Erythroblast (primary cell): ENCODE results near the gene HS6ST2.

ENCODE experiments used
- DNase-seq, 2 experiments: peaks; one replicate each; lab custom pipeline; 2025; lab: John Stamatoyannopoulos, UW
- GATA1 ChIP-seq: IDR thresholded peaks from 2 replicates; pipeline ENCODE4 v1.6.1; 2011; ENCODE audit warnings: low read depth, mild to moderate bottlenecking, control low read depth, low read length, moderate library complexity
- POLR2A ChIP-seq: IDR thresholded peaks from 2 replicates; pipeline ENCODE4 v1.6.1; 2011; ENCODE audit warnings: mild to moderate bottlenecking, low read length

Gene HS6ST2

DNA sequence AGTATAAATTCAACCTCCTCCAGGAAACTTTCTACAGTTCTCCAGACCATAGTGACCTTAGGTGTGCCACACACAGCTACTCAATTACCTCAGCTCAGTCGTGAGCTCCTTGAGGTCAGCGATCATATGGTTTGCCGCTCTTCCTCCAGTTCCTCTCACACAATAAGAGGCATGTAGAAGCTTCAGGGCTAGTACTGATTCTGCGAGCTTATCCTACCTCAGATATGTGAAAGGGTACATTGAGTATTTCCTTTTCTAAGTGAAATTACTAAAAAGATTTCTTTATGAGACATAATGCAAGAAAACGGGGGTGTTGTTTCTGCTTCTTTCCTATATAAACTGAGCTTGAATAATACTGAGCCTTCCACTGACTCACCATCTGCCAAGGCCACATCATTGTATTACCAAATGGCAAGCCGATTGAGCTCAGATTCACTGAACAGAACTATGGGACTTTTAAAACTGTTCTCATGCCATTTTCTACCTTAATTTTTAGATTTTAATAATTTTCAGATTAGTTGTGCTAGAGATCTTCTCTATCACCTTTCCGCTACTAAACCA is 183.1 kb downstream of the HS6ST2 start:
- TF ChIP-seq POLR2A: no peak
- no peak for TF ChIP-seq GATA1
- no peak for DNase-seq

DNA sequence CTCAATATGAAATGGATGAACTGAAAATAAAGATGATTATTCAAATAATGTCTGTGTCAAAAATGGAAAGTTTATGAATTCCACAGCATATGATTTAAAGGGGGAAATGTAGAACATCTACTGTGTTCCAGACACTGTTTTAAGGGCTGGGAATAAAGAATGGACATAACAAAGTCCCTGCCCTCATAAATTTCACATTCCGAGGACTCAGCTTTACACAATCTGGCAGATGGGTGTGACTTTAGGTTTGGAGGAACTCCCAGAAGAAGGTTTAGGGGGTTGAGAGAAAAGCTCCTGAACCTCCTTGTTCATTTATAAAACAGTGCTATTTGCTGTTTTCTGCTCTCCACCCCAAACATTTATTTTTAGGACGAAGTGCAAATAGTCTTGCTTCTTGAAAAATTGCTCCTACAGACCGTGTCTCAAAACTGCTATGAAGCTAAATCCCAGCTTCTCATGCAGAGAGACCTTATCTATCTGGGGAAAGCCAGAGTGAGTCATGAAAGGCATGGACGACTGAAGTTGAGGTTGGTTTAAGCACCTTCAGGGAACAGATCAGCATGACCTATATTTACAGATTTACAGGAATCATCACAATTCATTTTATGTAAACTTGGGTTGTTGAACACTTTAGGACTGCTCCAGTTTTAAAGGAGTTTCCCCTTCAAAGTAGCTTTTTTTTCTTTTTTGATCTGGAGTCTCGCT is 184.3 kb downstream of the HS6ST2 start:
- TF ChIP-seq POLR2A: no peak
- no peak for TF ChIP-seq GATA1

DNA sequence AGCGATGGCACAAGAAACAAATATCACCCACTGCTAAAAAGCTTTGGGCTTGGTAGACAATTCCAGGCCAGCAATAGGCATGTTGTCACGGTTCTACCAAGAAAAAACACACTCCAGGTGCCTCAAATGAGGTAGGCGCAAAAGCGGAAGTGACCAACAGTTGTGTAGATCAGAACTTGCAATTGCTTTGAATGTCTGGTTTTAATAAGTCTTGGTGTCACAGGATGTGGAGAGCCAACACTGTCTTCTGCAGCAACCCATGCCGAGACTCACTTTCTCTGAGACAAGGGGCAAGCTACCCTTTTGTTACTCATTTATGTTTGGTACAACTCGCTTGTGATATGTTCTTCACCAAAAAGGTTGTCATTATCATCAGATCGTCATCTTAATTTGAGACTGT is 188.8 kb downstream of the HS6ST2 start:
- DNase-seq: no peak
- TF ChIP-seq POLR2A (no peak), GATA1 (no peak)

More for the DNA sequence above, 184.3 kb downstream of the HS6ST2 start:
- DNase-seq: no peak

DNA sequence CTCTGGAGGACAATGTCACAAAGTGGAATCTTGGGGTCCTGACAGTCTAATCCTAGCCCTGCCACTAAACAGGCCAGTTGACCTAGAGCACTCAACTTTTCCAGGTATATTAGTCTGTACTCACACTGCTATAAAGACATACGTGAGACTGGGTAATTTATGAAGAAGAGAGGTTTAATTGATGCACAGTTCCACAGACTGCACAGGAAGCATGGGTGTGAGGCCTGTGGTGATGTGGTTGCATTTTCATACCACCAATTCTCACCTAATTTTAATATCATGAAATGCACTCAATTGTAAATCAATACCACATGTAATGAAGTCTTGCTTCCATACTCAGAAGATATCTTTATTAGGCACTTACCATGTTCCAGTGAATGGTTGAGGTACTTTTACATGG is 192.0 kb downstream of the HS6ST2 start:
- DNase-seq: no peak
- TF ChIP-seq POLR2A (no peak), GATA1 (no peak)

DNA sequence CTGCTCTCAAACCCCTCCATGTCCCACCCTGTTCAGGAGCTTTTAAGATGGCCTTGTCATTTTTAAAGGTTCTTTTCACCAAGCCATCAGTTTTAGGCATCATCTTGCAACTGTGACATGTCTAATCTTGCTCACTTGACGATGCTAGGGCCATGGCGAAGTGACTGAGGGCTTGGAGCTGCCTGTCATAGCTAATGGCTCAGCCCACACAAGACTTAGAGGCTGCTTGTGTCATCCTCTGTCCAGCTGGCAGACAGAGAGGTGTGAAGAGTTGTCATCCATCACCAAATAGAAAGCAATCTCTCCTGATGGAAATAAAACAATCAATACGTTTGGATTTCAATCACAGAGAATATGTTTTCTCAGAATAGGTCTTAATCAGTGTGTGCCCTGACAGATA is 194.9 kb downstream of the HS6ST2 start:
- no peak for DNase-seq
- TF ChIP-seq GATA1 (no peak), POLR2A (no peak)

DNA sequence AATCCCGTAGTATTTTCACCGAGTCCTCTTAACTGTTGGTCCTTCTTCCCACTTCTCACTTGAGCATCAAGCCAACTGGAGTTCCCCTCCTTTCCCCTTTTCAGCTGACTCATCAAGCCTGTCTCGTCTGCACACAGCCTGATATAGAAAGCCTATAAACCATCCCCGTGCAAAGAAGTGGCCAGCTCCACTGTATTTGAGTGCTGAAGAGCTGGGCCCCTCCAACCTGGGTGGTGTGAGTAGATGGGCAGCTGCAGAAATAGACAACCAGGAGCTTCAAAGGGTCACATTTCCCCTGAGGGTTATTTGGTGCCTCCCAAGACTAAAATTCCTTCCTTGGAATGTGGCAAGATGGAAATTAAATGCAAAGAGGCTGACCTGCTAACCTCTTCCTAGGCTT is 199.7 kb downstream of the HS6ST2 start:
- TF ChIP-seq POLR2A: no peak
- no peak for TF ChIP-seq GATA1

DNA sequence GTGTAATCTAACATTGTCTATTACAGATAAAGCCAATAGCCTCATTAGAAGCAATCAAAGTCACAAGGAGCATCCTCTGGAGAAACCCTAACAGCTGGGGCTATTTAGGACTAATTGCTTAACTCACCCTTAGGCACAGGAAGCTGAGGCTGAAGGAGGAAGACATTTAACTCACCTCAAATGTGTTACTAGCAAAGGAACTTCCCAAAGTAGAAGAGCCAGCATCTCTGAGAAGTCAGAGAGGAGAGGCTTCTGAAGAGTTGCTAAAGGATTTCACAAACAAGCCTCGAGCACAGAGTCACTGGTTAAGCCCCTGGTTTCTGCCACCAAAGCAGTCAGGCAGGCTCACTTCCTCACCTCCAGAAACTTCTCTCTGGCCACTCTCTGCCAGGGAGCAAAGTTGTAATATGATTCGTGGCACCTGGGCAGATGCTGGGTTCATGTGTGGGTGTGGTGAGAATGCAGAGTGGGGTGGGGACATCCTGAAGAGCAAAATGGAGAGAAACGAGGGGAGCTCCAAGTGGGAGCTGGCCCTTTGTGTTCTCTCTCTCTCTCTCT is 201.3 kb downstream of the HS6ST2 start:
- no peak for DNase-seq
- TF ChIP-seq POLR2A: no peak
- no peak for TF ChIP-seq GATA1

More for the DNA sequence above, 199.7 kb downstream of the HS6ST2 start:
- DNase-seq: no peak

DNA sequence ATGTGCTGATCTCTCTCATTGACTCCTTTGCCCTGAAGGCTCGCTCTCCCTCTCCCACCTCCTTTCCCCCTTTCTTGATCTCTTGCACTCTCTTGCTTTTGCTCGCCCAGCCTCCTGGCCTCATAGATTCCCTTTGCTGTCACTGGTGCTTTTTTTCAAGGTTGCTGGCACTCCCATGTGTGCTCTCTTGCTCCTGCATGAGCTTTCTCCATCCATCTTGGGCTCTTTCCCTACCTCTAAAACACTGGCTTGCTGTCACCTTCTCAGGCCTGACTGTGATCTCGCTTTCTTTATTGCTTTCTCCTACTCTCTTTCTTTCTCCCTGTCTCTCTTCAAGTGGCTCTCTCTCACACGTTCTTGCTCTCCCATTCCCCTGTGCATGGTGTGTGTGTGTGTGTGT is 202.0 kb downstream of the HS6ST2 start:
- DNase-seq: no peak
- TF ChIP-seq GATA1: no peak
- no peak for TF ChIP-seq POLR2A

DNA sequence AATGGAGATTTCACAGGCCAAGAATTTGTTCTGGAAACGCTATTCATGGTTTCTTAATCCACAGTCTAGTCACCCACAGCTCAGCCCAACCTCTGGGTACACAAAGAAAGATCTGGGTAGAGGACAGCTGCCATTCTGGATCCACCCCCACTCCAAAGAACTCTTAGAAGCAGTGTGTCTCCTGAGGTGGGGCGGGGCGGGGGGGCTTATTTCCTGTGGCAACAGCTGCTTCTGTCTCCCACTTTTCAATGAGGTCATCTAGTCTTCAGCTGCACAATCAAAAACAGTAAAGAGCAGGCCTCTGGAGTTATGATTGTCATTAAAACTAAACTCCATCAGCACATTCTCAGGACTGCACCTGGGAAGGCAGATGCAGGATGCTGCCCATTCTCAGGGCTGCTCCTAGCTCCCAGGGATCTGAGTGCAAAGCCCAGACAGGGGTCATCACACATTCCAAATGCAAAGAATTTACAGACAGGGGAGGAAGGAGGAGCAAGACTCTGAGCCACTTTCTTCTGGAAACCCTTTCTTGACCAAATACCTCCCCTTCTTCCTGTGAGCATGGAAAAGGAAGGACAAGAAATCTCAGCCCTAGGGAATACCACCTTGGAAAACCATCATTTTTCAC is 207.3 kb downstream of the HS6ST2 start:
- no peak for DNase-seq
- TF ChIP-seq POLR2A (no peak), GATA1 (no peak)

DNA sequence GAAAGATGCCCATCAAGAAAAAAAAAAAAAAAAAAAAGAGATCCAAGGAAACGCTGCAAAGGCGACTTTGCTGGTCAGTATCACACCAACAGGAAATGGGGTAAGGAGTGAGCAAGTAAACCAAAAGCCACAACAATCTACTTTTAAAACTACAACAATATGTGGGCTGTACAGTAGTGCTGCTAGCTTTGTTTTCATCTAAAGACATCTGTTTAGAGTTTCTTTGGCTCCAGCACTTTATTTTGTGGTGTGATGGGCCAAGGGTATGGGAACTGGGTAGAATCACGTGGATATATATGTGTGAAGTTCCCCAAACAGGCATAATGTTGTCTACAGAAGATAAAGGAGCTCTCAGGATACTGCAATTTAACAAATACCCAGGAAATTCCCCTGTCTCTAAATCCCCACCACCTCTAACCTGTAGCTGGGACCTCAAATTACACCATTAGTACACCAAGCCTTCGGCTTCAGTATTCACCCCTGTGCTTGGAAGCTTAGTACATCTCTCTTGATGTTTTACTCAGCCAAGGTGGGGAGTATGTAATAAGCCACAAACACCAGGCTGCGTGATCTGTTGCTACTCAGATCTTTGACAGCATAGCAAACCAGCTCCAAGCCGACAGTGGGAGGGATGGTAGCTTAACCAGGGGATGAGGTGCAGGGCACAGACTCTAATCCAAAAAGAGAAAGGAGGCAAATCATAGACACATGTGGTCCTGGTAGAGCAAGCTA is 207.9 kb downstream of the HS6ST2 start:
- DNase-seq: no peak
- no peak for TF ChIP-seq POLR2A
- no peak for TF ChIP-seq GATA1

DNA sequence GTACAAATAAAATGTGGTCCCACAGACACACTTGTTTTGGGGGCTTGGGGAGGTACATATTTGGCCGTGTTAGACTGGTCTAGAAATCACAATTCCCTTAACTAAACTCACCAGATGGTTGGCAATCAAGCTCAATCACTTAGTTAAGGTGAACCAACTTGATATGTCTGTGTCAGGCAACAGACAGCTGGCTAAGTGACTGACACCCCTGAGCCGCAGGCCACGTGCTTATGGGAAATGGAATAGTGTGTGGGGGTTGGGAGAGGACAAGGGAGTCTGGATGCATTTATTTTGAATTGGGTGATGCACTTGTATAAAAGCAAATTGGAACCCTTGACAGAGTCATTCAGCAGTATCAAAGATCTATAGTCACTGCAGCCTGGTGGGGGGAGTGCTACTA is 209.0 kb downstream of the HS6ST2 start:
- no peak for DNase-seq
- TF ChIP-seq GATA1 (no peak), POLR2A (no peak)

DNA sequence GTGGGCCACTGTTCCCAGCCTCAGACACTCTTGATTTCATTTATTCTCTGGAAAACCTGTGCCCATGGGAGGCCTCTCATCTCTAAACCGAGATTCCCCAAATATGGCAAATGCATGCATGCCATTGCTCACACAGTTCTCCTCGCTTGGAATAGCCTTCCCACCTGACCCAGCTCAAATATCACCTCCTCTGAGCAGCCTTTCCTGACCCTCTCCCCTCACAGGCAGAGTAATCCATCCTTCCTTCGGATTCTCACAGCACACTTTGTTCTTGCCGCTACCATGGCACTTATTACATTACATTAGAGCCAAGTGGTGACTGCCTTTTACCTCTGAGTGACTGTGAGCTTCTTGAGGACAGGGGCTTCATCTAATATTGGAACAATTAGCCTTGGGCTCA is 209.5 kb downstream of the HS6ST2 start:
- no peak for TF ChIP-seq POLR2A
- DNase-seq: no peak

DNA sequence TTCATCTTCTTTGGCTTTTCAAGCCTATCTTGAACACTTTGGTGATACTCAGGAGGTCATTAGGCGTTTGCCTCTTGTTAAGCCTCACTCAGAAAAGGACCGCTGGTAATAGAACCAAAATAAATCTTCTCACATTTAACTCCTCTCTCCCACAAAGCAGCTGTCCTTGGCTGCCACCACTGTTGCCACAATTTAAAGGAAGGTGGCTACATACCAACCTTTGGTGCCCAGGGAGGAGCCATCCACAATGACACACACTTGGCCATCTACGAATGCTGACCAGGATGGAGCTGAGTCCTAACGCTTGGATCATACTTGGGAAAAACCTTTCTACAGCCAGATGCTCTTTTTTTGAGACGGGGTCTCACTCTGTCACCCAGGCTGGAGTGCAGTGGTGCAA is 210.2 kb downstream of the HS6ST2 start:
- no peak for TF ChIP-seq GATA1
- no peak for TF ChIP-seq POLR2A
- DNase-seq: no peak

DNA sequence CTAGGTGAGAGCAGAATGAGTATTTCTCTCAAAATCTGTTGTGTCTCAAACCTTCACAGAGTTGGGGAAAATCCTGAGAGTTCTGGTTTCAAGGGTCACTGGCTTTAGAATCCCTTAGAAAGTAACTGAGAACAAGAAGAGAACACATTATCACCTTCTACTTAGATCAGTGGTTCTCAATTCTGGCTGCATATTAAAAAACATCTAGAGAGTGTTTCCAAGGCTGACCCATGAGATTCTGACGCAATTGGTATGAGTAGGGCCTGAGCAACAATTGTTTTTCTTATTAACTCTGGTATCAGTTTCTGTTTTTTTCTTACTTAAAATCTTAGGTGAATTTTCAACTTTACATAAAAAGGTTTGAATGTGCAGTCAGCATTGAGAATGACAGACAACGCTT is 212.8 kb downstream of the HS6ST2 start:
- no peak for DNase-seq
- TF ChIP-seq POLR2A (no peak), GATA1 (no peak)
